Natural killer cell (primary cell): Measurements from ENCODE around the gene CDH23. TPM values are rescaled to one million over a fixed set of nuclear protein-coding genes. Genes with fewer than 3 reads are reported as not detected.

Source experiments
- ATAC-seq, 3 donors: fragments of 150-1000 bp in 2 of 3; fragments of 200-7000 bp in 1 of 3; cut with Tn5 transposase; 1 replicate in 1 of 3; 2 replicates in 2 of 3; pipeline ENCODE4 v1.10.0; 2021; ENCODE audit warnings: mild to moderate bottlenecking in 2 of 3, moderate library complexity in 2 of 3
- DNase-seq, 2 donors: peaks; one replicate each; pipeline versions ENCODE4 v3.0.0 to v3.0.0-alpha.2; 2013 to 2021; ENCODE audit warnings: mixed read lengths in 1 of 2
- H3K27ac ChIP-seq: one replicate; pipeline ENCODE4 v1.5.1; 2013; ENCODE audit warnings: mild to moderate bottlenecking, low read length
- H3K27me3 ChIP-seq: one replicate; pipeline ENCODE4 v1.6.1; 2013; ENCODE audit warnings: low read length; ENCODE audit not compliant: control insufficient read depth, insufficient read depth
- H3K36me3 ChIP-seq: one replicate; pipeline ENCODE4 v1.6.1; 2013; ENCODE audit warnings: low read length; ENCODE audit not compliant: control insufficient read depth, insufficient read depth
- H3K4me1 ChIP-seq: one replicate; pipeline ENCODE4 v1.6.1; 2013; ENCODE audit warnings: low read length; ENCODE audit not compliant: control insufficient read depth, insufficient read depth
- H3K4me3 ChIP-seq: one replicate; pipeline ENCODE4 v1.5.1; 2013; ENCODE audit warnings: low read length
- H3K9me3 ChIP-seq: one replicate; pipeline ENCODE4 v1.6.1; 2013; ENCODE audit warnings: low read length; ENCODE audit not compliant: control insufficient read depth, insufficient read depth
- H3K27ac Mint-ChIP-seq, 2 donors: one replicate each; pipeline ENCODE4 v1.8.0; 2022; ENCODE audit warnings: mild to moderate bottlenecking in 2 of 2, mixed read lengths in 2 of 2, moderate library complexity in 1 of 2
- H3K27me3 Mint-ChIP-seq, 2 donors: one replicate each; pipeline ENCODE4 v1.8.0; 2022; ENCODE audit warnings: low read depth in 2 of 2, mixed read lengths in 2 of 2
- H3K36me3 Mint-ChIP-seq: one replicate; pipeline ENCODE4 v1.8.0; 2022; ENCODE audit warnings: mixed read lengths
- H3K4me1 Mint-ChIP-seq, 2 donors: one replicate each; pipeline ENCODE4 v1.8.0; 2022; ENCODE audit warnings: mixed read lengths in 2 of 2
- H3K4me3 Mint-ChIP-seq: one replicate; pipeline ENCODE4 v1.8.0; 2022; ENCODE audit warnings: mild to moderate bottlenecking, moderate library complexity, mixed read lengths
- H3K9me3 Mint-ChIP-seq, 2 donors: one replicate each; pipeline ENCODE4 v1.8.0; 2022; ENCODE audit warnings: mixed read lengths in 2 of 2
- CTCF ChIP-seq: fragments of 200-600 bp; IDR thresholded peaks from one replicate; pipeline ENCODE4 v1.8.0; 2022; ENCODE audit warnings: antibody characterized with exemption
- WGBS: methylation state at CpG from one replicate; pipeline ENCODE4 v1.1.7; 2013; ENCODE audit warnings: missing lambda C conversion rate; ENCODE audit not compliant: insufficient coverage; 5-methylcytosine and 5-hydroxymethylcytosine counted together
- intact Hi-C: fragments of 100-400 bp; cut with micrococcal nuclease; formaldehyde crosslinking; loops from one replicate; pipeline ENCODE4 v1.14.2; 2022
- total RNA-seq, 4 donors: library from RNA; stranded (reverse); fragments of 120-200 nt in 1 of 4; gene quantifications; one replicate each; pipeline versions ENCODE4 v1.2.3 to v1.2.4, GENCODE V29; 2013 to 2022

Gene CDH23
- total RNA-seq, 3 donors from 2014 or later (not counting 1 experiment from before 2014, with no cell fraction given), result 1.2 to 6.0 (median 4.3) TPM

GRCh38 chr10:71460615-71461014, 63.9 kb downstream of the CDH23 start:
- Histone ChIP-seq H3K9me3 (no peaks in the 10 kb centered on the region), H3K4me1 (no peaks in the 10 kb centered on the region), H3K27me3 (no peaks in the 10 kb centered on the region), H3K36me3 (no peaks in the 10 kb centered on the region), H3K27ac (no peak overlapping the region), H3K4me3 (no peak overlapping the region)
- Mint-ChIP-seq H3K9me3 (no peaks in the 10 kb centered on the region), H3K4me1 (no peaks in the 10 kb centered on the region), H3K4me3 (no peak overlapping the region), H3K36me3 (no peaks in the 10 kb centered on the region), H3K27me3 (peaks cover 0 to 6% of the 10 kb centered on the region in 2 donors), H3K27ac (no peak overlapping the region)
- intact Hi-C loops, result no loop called here
- TF ChIP-seq CTCF, result no peak
- WGBS, result 73% methylated on average over 9 of the region's 9 CpGs
- no peak for DNase-seq
- ATAC-seq, result no peak

- 93% methylated on average over 13 of the region's 13 CpGs for WGBS
- no peak for TF ChIP-seq CTCF
- ATAC-seq (no peak), DNase-seq (no peak)
- H3K9me3 Mint-ChIP-seq, result no peaks in the 10 kb centered on the region
- H3K4me1 ChIP-seq, result no peaks in the 10 kb centered on the region
- no peaks in the 10 kb centered on the region for H3K36me3 ChIP-seq
- no peaks in the 10 kb centered on the region for H3K9me3 ChIP-seq
- no peak overlapping the region for H3K27ac Mint-ChIP-seq
- no peak overlapping the region for H3K27ac ChIP-seq
- intact Hi-C loops, result no loop called here
- no peak overlapping the region for H3K4me3 ChIP-seq
- H3K36me3 Mint-ChIP-seq, result no peaks in the 10 kb centered on the region
- no peak overlapping the region for H3K4me3 Mint-ChIP-seq
- H3K27me3 Mint-ChIP-seq, result no peaks in the 10 kb centered on the region
- no peaks in the 10 kb centered on the region for H3K27me3 ChIP-seq
- H3K4me1 Mint-ChIP-seq, result no peaks in the 10 kb centered on the region
Measured at GRCh38 chr10:71461457-71461856, 64.7 kb downstream of the CDH23 start.

- no peaks in the 10 kb centered on the region for H3K9me3 ChIP-seq
- H3K36me3 ChIP-seq, result no peaks in the 10 kb centered on the region
- no peak overlapping the region for H3K4me3 Mint-ChIP-seq
- no peaks in the 10 kb centered on the region for H3K9me3 Mint-ChIP-seq
- 85% methylated on average over 19 of the region's 19 CpGs for WGBS
- DNase-seq (no peak), ATAC-seq (no peak)
- H3K27ac ChIP-seq, result no peak overlapping the region
- no peak for TF ChIP-seq CTCF
- no peaks in the 10 kb centered on the region for H3K27me3 ChIP-seq
- intact Hi-C loops, result no loop called here
- no peaks in the 10 kb centered on the region for H3K27me3 Mint-ChIP-seq
- no peak overlapping the region for H3K27ac Mint-ChIP-seq
- no peaks in the 10 kb centered on the region for H3K4me1 Mint-ChIP-seq
- H3K4me3 ChIP-seq, result no peak overlapping the region
- H3K36me3 Mint-ChIP-seq, result no peaks in the 10 kb centered on the region
- H3K4me1 ChIP-seq, result no peaks in the 10 kb centered on the region
Measured at GRCh38 chr10:71462062-71462935, 65.6 kb downstream of the CDH23 start.

- H3K36me3 ChIP-seq, result no peaks in the 10 kb centered on the region
- no peaks in the 10 kb centered on the region for H3K27me3 ChIP-seq
- no peaks in the 10 kb centered on the region for H3K4me1 ChIP-seq
- Mint-ChIP-seq H3K4me3 (no peak overlapping the region), H3K36me3 (no peaks in the 10 kb centered on the region), H3K4me1 (no peaks in the 10 kb centered on the region), H3K27me3 (no peaks in the 10 kb centered on the region), H3K27ac (no peak overlapping the region), H3K9me3 (no peaks in the 10 kb centered on the region)
- intact Hi-C loops, result no loop called here
- TF ChIP-seq CTCF, result no peak
- no peaks in the 10 kb centered on the region for H3K9me3 ChIP-seq
- ATAC-seq (no peak), DNase-seq (no peak)
- H3K4me3 ChIP-seq, result no peak overlapping the region
- 93% methylated on average over 7 of the region's 7 CpGs for WGBS
- H3K27ac ChIP-seq, result no peak overlapping the region
Measured at GRCh38 chr10:71463111-71463510, 66.4 kb downstream of the CDH23 start.
